Measurements from ENCODE around the gene SLC41A3. TPM values are rescaled to one million over a fixed set of nuclear protein-coding genes. Genes with fewer than 3 reads are reported as not detected.

Gene SLC41A3
- total and polyA plus RNA-seq, 2 of the 8 experiments (the other 6 are each of a cell fraction or from before 2014, with no cell fraction given), result 30.2 to 56.4 TPM

GRCh38 chr3:126051234-126051633 is 32.7 kb downstream of the SLC41A3 start:
- ChIA-PET POLR2A (ENCODE audit: partially characterized antibody) (no interaction called here), CTCF (ENCODE audit: partially characterized antibody) (interaction anchor here (1.1 to 1.5 kb wide), 2 partner anchors 62 to 65 kb away, joined by 3 to 4 read pairs; no protein-coding TSS in a partner anchor)
- 85% methylated on average over 8 of the region's 8 CpGs; no CpG with 5 or more reads in 1 of the 2 experiments for WGBS, 2 experiments (ENCODE audit: extremely low coverage in 1 of 2, insufficient coverage in 1 of 2, insufficient read length in 1 of 2, insufficient replicate concordance in 2 of 2, low coverage in 1 of 2, low lambda C conversion rate in 2 of 2, missing lambda C conversion rate in 1 of 2)
- Histone ChIP-seq H2BK5ac (ENCODE audit: low read depth, low read length) (no peak overlapping the region), H3K79me1 (ENCODE audit: low read depth, low read length) (no peaks in the 10 kb centered on the region; the same call in none of the 2 replicates), H3K23ac (ENCODE audit: insufficient read length) (no peak overlapping the region), H3K27me3 (replicated peaks in 1 of 4; ENCODE audit: control insufficient read depth in 3 of 4, extremely low read depth in 1 of 4, insufficient read depth in 3 of 4, low read length in 3 of 4) (no peaks in the 10 kb centered on the region), H4K5ac (ENCODE audit: insufficient read length, low read depth, low read length) (no peak overlapping the region), H2BK120ac (replicated peaks; ENCODE audit: low read depth, low read length) (no peak overlapping the region), H3K79me2 (ENCODE audit: control insufficient read depth in 1 of 2, insufficient read depth in 2 of 2, low read length in 2 of 2) (no peaks in the 10 kb centered on the region), H3K56ac (replicated peaks; ENCODE audit: insufficient read length, low read depth, low read length) (no peak overlapping the region), H2BK12ac (ENCODE audit: low read depth, low read length) (no peak overlapping the region), H2BK20ac (ENCODE audit: low read length) (no peak overlapping the region), H2AFZ (ENCODE audit: low read length) (no peak overlapping the region), H3K27ac (ENCODE audit: low read depth, low read length) (no peak overlapping the region), H3K4me2 (ENCODE audit: insufficient read depth in 1 of 2, low read depth in 2 of 2, low read length in 2 of 2) (no peak overlapping the region), H3K14ac (ENCODE audit: insufficient read length) (no peak overlapping the region), H3K36me3 (ENCODE audit: control insufficient read depth in 2 of 4, insufficient read depth in 4 of 4, low read length in 3 of 4) (no peaks in the 10 kb centered on the region), H3K4me3 (ENCODE audit: extremely low read depth in 1 of 4, insufficient read depth in 2 of 4, low read depth in 3 of 4, low read length in 4 of 4) (no peak overlapping the region), H4K91ac (replicated peaks; ENCODE audit: insufficient read length, low read length) (no peak overlapping the region), H4K8ac (ENCODE audit: extremely low read depth, insufficient read depth, low read length) (no peak overlapping the region), H4K20me1 (replicated peaks in 1 of 2; ENCODE audit: control insufficient read depth in 1 of 2, insufficient read depth in 2 of 2, low read length in 2 of 2) (no peaks in the 10 kb centered on the region), H3K9ac (replicated peaks in 1 of 4; ENCODE audit: extremely low read depth in 1 of 4, low read depth in 3 of 4, low read length in 3 of 4) (no peak overlapping the region), H3K4me1 (replicated peaks in 1 of 4; ENCODE audit: control insufficient read depth in 3 of 4, insufficient read depth in 4 of 4, low read length in 3 of 4) (no peaks in the 10 kb centered on the region), H3K4ac (replicated peaks; ENCODE audit: insufficient read length, low read depth, low read length) (no peak overlapping the region), H2AK5ac (ENCODE audit: low read depth, low read length) (no peak overlapping the region), H3K23me2 (ENCODE audit: low read depth, low read length) (no peaks in the 10 kb centered on the region; the same call in 1 of the 2 replicates), H2BK15ac (ENCODE audit: low read length) (no peak overlapping the region), H3K18ac (ENCODE audit: extremely low read depth, low read length) (no peak overlapping the region), H3K9me3 (ENCODE audit: insufficient read depth in 2 of 2, low read depth in 1 of 2, low read length in 1 of 2) (no peaks in the 10 kb centered on the region)
- FAIRE-seq (no peak), DNase-seq (ENCODE audit: low read depth in 1 of 2, low spot score in 2 of 2) (no peak)
- no peak for TF ChIP-seq ZNF274 (IDR thresholded peaks at IDR 0.05; ENCODE audit: borderline replicate concordance, extremely low read depth, low read length)
- no peak for TF ChIP-seq CREB1 (IDR thresholded peaks at IDR 0.05)
- TF ChIP-seq SIX5 (IDR thresholded peaks at IDR 0.05; ENCODE audit: low read depth, low read length), result no peak
- TF ChIP-seq EP300 (IDR thresholded peaks at IDR 0.05; ENCODE audit: borderline replicate concordance in 1 of 2, low read depth in 2 of 2, low read length in 2 of 2), result no peak
- TF ChIP-seq RNF2 (IDR thresholded peaks at IDR 0.05; ENCODE audit: borderline replicate concordance, low read depth, low read length, missing control alignments, poor library complexity, severe bottlenecking), result no peak
- TF ChIP-seq EZH2 (IDR thresholded peaks at IDR 0.05; ENCODE audit: low read depth, low read length, severe bottlenecking), result no peak
- TF ChIP-seq SIN3A (conservative IDR thresholded peaks at IDR 0.05 in 1 of 2, IDR thresholded peaks at IDR 0.05 in 1 of 2; ENCODE audit: low read depth in 1 of 2, low read length in 2 of 2), result no peak
- TF ChIP-seq FOSL1 (IDR thresholded peaks at IDR 0.05; ENCODE audit: insufficient read depth, low read depth, low read length), result no peak
- no peak for TF ChIP-seq TAF7 (optimal IDR thresholded peaks at IDR 0.05; ENCODE audit: borderline replicate concordance, low read depth, low read length)
- no peak for TF ChIP-seq SAP30 (IDR thresholded peaks at IDR 0.05; ENCODE audit: insufficient read depth, insufficient replicate concordance, low read length)
- no peak for TF ChIP-seq CEBPB (IDR thresholded peaks at IDR 0.05; ENCODE audit: low read depth, low read length)
- no peak for TF ChIP-seq GABPA (IDR thresholded peaks at IDR 0.05; ENCODE audit: borderline replicate concordance, insufficient read depth, low read length)
- no peak for TF ChIP-seq MAFK (IDR thresholded peaks at IDR 0.05; ENCODE audit: low read depth, low read length)
- TF ChIP-seq POLR2AphosphoS5 (IDR thresholded peaks at IDR 0.05; ENCODE audit: low read depth, low read length), result no peak
